Gastrocnemius medialis (tissue), 4 donors: Measurements from ENCODE around the gene ST8SIA1. TPM values are rescaled to one million over a fixed set of nuclear protein-coding genes. Genes with fewer than 3 reads are reported as not detected.

ENCODE experiments used
- ATAC-seq, 2 donors: fragments of 150-250 bp; one replicate each; pipeline ENCODE4 v1.9.1; 2016
- DNase-seq, 2 donors: peaks; one replicate each; pipeline ENCODE4 v3.0.0-alpha.2; 2019
- H3K27ac ChIP-seq, 4 donors: fragments of 200-600 bp; sonication (generic); 1 replicate in 1 of 4; 2 replicates in 3 of 4; pipeline ENCODE4 v1.5.1; 2016 to 2018; ENCODE audit warnings: mild to moderate bottlenecking in 2 of 4, moderate library complexity in 1 of 4
- H3K27me3 ChIP-seq, 3 donors: fragments of 200-600 bp; sonication (generic) in 2 of 3; 1 replicate in 1 of 3; 2 replicates in 2 of 3; pipeline versions ENCODE4 v1.5.1 to v1.6.0; 2016 to 2019; ENCODE audit warnings: mild to moderate bottlenecking in 1 of 3, moderate library complexity in 1 of 3
- H3K36me3 ChIP-seq, 2 donors: fragments of 200-600 bp; sonication (generic) in 1 of 2; one replicate each; pipeline ENCODE4 v1.5.1; 2017 to 2018
- H3K4me1 ChIP-seq, 2 donors: fragments of 200-600 bp; sonication (generic) in 1 of 2; one replicate each; pipeline ENCODE4 v1.5.1; 2016 to 2017; ENCODE audit warnings: mild to moderate bottlenecking in 2 of 2
- H3K4me3 ChIP-seq, 4 donors: fragments of 200-600 bp; sonication (generic) in 3 of 4; 1 replicate in 1 of 4; 2 replicates in 3 of 4; pipeline ENCODE4 v1.5.1; 2016 to 2019; ENCODE audit warnings: mild to moderate bottlenecking in 2 of 4
- H3K9me3 ChIP-seq, 3 donors: fragments of 200-600 bp; sonication (generic) in 2 of 3; 1 replicate in 1 of 3; 2 replicates in 2 of 3; pipeline ENCODE4 v1.5.1; 2016 to 2019
- POLR2A ChIP-seq, 2 donors: fragments of 450-650 bp; IDR thresholded peaks; one replicate each; pipeline ENCODE4 v1.6.1; 2017; ENCODE audit warnings: antibody characterized with exemption in 2 of 2, mild to moderate bottlenecking in 2 of 2, moderate library complexity in 2 of 2
- in situ Hi-C, 4 donors: fragments of 200-750 bp; cut with MboI; loops; one replicate each; pipeline versions ENCODE4 v1.15.0 to v1.8.0; 2017; ENCODE audit warnings: low sequenced_read_pairs in 4 of 4
- intact Hi-C: fragments of 100-400 bp; cut with DNase I; formaldehyde crosslinking; loops from one replicate; pipeline ENCODE4 v1.15.1; 2023; ENCODE audit warnings: low total_unique reads
- total RNA-seq, 4 donors: library from RNA; depleted of rRNA; stranded (reverse); fragments of >200 nt; gene quantifications; one replicate each; pipeline versions ENCODE4 v1.1.0 to v1.2.3, GENCODE V29; 2016
- TF ChIP-seq, protein P1 (sequence below), 5 experiments: fragments of 450-650 bp in 3 of 5; fragments of 200-600 bp in 2 of 5; sonication (generic) in 2 of 5; IDR thresholded peaks in 4 of 5; conservative IDR thresholded peaks in 1 of 5; 1 replicate in 4 of 5; 2 replicates in 1 of 5; pipeline ENCODE4 v1.5.1; 2016 to 2019; ENCODE audit warnings: antibody characterized with exemption in 5 of 5, mild to moderate bottlenecking in 3 of 5, moderate library complexity in 3 of 5

Gene ST8SIA1
- total RNA-seq, 4 donors from 2014 or later, result 0.17 to 2.5 (median 0.67) TPM

DNA sequence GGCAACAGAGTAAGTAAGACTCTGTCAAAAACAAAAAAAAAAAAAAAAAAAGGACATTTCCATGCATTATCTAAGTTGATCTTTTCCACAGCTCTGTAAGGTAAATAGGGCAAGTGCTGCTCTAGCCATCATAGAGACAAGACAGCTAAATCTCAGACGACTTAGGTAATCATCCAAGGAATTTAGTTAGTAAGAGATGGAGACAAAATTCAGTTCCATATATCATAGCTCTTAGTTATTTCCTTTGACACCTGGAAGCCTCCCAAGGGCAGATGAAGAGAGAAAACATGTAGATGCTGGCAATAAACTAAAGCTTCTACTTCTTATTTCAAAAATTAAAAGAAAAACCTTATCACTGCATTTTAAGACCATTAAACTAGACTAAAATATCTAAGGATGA lies 48.7 kb downstream of the ST8SIA1 start:
- no peak overlapping the region for H3K4me3 ChIP-seq
- intact Hi-C loops (no loop called here), in situ Hi-C loops (no loop called here)
- DNase-seq (no peak), ATAC-seq (no peak)
- no peaks in the 10 kb centered on the region for H3K27me3 ChIP-seq
- no peaks in the 10 kb centered on the region for H3K36me3 ChIP-seq
- no peaks in the 10 kb centered on the region for H3K4me1 ChIP-seq
- H3K9me3 ChIP-seq, result no peaks in the 10 kb centered on the region
- no peak overlapping the region for H3K27ac ChIP-seq
- TF ChIP-seq POLR2A (IDR thresholded peaks at IDR 0.05), result no peak
- TF ChIP-seq, protein P1, sequence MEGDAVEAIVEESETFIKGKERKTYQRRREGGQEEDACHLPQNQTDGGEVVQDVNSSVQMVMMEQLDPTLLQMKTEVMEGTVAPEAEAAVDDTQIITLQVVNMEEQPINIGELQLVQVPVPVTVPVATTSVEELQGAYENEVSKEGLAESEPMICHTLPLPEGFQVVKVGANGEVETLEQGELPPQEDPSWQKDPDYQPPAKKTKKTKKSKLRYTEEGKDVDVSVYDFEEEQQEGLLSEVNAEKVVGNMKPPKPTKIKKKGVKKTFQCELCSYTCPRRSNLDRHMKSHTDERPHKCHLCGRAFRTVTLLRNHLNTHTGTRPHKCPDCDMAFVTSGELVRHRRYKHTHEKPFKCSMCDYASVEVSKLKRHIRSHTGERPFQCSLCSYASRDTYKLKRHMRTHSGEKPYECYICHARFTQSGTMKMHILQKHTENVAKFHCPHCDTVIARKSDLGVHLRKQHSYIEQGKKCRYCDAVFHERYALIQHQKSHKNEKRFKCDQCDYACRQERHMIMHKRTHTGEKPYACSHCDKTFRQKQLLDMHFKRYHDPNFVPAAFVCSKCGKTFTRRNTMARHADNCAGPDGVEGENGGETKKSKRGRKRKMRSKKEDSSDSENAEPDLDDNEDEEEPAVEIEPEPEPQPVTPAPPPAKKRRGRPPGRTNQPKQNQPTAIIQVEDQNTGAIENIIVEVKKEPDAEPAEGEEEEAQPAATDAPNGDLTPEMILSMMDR (IDR thresholded peaks at IDR 0.05 in 4 of 5, conservative IDR thresholded peaks at IDR 0.05 in 1 of 5), result no peak

DNA sequence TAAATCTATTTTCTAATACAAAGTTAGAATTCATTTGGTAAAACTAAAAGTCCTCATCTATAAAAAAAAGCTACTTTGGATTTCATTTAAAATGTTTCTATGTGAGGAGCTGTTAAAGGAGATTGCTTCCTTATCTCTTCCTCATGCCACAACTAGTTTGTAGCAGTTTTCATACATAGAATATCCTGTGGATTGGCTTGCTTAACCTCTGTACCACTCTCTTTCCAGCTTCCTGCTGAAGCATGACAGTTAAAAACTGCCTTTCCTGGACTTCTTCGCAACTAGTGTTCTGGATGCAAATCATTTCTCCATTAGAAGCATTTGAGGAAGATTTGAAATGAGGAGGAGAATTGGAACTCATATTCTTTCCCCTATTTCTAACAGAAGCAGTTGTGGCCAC lies 49.6 kb downstream of the ST8SIA1 start:
- no peak overlapping the region for H3K27ac ChIP-seq
- H3K27me3 ChIP-seq, result no peaks in the 10 kb centered on the region
- intact Hi-C loops, result no loop called here
- DNase-seq (no peak), ATAC-seq (no peak)
- no peaks in the 10 kb centered on the region for H3K9me3 ChIP-seq
- TF ChIP-seq POLR2A (IDR thresholded peaks at IDR 0.05), result no peak
- TF ChIP-seq, protein P1 (IDR thresholded peaks at IDR 0.05 in 4 of 5, conservative IDR thresholded peaks at IDR 0.05 in 1 of 5), result no peak
- in situ Hi-C loops, result no loop called here
- no peaks in the 10 kb centered on the region for H3K36me3 ChIP-seq
- H3K4me3 ChIP-seq, result no peak overlapping the region
- H3K4me1 ChIP-seq, result no peaks in the 10 kb centered on the region

DNA sequence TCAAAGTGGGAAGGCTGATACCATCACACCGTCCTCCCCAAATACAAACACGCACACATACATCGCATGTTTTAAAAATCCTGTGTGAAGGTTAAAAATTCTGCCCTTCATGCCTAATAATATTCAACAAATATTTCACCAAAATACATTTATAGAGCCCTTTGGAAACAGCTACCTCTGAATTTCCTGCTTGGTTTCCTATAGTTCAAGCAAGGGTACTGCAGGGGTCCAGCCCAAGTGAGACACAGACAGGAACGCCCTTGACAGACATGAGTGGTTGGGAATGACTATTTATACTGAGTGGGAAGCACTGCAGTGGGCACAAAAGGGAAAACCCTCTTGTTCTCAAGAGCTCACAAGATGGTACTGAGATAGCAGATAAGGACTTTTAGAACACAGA lies 51.0 kb downstream of the ST8SIA1 start:
- intact Hi-C loops (no loop called here), in situ Hi-C loops (no loop called here)
- H3K4me3 ChIP-seq, result no peak overlapping the region
- no peaks in the 10 kb centered on the region for H3K27me3 ChIP-seq
- TF ChIP-seq, protein P1 (IDR thresholded peaks at IDR 0.05 in 4 of 5, conservative IDR thresholded peaks at IDR 0.05 in 1 of 5), result no peak
- TF ChIP-seq POLR2A (IDR thresholded peaks at IDR 0.05), result no peak
- H3K4me1 ChIP-seq, result no peaks in the 10 kb centered on the region
- ATAC-seq (no peak), DNase-seq (no peak)
- peak overlapping the region in 1 of 4 donors; percentile 51 for H3K27ac ChIP-seq
- H3K9me3 ChIP-seq, result no peaks in the 10 kb centered on the region
- H3K36me3 ChIP-seq, result no peaks in the 10 kb centered on the region

DNA sequence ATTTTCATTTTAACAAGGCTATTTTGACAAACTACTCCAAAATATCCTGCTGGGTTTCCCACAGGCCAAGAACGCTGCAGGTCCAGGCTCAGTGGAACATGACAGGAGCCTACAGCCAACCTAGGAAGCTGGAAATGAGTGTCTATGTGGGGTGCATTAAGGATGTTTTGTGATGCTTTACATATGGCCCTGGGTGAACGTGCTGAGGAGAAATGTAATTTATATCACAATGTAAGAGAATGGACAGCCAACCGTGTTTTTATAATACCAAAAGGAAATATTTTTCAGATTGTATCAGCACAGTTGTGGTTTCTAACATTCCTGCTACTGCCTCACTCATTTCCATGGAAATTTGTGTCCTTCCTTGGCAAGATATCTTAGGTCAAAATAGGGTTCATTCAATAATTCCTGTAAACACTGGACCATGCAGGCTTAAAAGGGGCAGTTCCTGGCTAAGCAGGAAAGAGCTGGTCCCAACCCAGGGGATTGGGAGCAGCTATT lies 51.5 kb downstream of the ST8SIA1 start:
- H3K27me3 ChIP-seq, result no peaks in the 10 kb centered on the region
- DNase-seq (no peak), ATAC-seq (peak; percentile 47 to 55)
- no peak overlapping the region for H3K4me3 ChIP-seq
- H3K9me3 ChIP-seq, result no peaks in the 10 kb centered on the region
- intact Hi-C loops (no loop called here), in situ Hi-C loops (no loop called here)
- no peaks in the 10 kb centered on the region for H3K36me3 ChIP-seq
- peak overlapping the region in 3 of 4 donors; percentile 34 to 51 (median 49) for H3K27ac ChIP-seq
- H3K4me1 ChIP-seq, result no peaks in the 10 kb centered on the region
- TF ChIP-seq POLR2A (IDR thresholded peaks at IDR 0.05), result no peak
- TF ChIP-seq, protein P1 (IDR thresholded peaks at IDR 0.05 in 4 of 5, conservative IDR thresholded peaks at IDR 0.05 in 1 of 5), result no peak

DNA sequence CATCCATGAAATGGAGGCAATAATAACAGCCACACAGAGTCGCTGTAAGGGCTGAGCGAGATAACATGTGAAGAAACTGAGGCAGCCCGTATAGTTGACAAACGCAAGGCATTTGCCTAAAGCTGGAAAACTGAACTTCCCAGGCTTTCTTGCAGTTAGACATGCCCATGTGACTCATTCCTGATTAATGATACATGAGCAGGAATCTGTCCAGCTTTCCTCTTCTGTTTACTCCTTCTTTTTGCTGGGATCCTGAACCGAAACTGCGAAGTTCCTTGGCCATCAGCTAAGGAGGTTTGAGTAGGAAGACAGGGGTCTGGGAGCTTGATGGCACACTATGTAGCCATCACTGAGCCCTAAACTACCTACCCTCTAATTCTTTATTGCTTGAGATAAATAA lies 52.2 kb downstream of the ST8SIA1 start:
- no peaks in the 10 kb centered on the region for H3K4me1 ChIP-seq
- H3K4me3 ChIP-seq, result no peak overlapping the region
- no peaks in the 10 kb centered on the region for H3K9me3 ChIP-seq
- H3K27ac ChIP-seq, result peak overlapping the region; percentile 34 to 58 (median 50)
- intact Hi-C loops (no loop called here), in situ Hi-C loops (no loop called here)
- ATAC-seq (peak in 1 of 2 donors; percentile 64), DNase-seq (no peak)
- no peaks in the 10 kb centered on the region for H3K36me3 ChIP-seq
- no peaks in the 10 kb centered on the region for H3K27me3 ChIP-seq
- no peak for TF ChIP-seq POLR2A (IDR thresholded peaks at IDR 0.05)
- TF ChIP-seq, protein P1 (IDR thresholded peaks at IDR 0.05 in 4 of 5, conservative IDR thresholded peaks at IDR 0.05 in 1 of 5), result no peak
